C4-2B (cell line): ENCODE data around the gene SCYL3.

ENCODE experiments used
- ZFX ChIP-seq: fragments of 450-650 bp; IDR thresholded peaks from 2 replicates; pipeline ENCODE4 v1.6.1; 2017
- TF ChIP-seq, protein P1 (sequence below): fragments of 450-650 bp; conservative IDR thresholded peaks from 2 replicates; pipeline ENCODE4 v1.5.1; 2017; ENCODE audit warnings: mild to moderate bottlenecking

DNA sequence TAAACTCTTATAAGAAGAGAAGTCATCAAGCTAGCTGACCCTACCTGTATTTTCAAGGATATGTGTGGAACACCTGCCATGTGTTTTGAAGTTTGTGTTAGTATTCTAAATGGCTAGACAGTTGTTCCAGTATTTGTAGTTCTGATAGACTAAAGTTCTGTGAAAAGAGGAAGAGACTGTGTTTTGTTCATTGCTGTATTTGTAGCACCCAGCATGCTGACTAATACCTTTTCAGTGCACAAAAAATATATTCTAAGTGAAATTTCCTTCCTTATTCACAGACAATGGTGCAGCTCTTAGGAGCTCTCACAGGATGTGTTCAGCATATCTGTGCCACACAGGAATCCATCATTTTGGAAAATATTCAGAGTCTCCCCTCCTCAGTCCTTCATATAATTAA, 90.8 kb downstream of the SCYL3 start:
- TF ChIP-seq, protein P1, sequence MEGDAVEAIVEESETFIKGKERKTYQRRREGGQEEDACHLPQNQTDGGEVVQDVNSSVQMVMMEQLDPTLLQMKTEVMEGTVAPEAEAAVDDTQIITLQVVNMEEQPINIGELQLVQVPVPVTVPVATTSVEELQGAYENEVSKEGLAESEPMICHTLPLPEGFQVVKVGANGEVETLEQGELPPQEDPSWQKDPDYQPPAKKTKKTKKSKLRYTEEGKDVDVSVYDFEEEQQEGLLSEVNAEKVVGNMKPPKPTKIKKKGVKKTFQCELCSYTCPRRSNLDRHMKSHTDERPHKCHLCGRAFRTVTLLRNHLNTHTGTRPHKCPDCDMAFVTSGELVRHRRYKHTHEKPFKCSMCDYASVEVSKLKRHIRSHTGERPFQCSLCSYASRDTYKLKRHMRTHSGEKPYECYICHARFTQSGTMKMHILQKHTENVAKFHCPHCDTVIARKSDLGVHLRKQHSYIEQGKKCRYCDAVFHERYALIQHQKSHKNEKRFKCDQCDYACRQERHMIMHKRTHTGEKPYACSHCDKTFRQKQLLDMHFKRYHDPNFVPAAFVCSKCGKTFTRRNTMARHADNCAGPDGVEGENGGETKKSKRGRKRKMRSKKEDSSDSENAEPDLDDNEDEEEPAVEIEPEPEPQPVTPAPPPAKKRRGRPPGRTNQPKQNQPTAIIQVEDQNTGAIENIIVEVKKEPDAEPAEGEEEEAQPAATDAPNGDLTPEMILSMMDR = no peak
- no peak for TF ChIP-seq ZFX
